GM18868 (cell line): Measurements from ENCODE around the gene JMJD1C.
A peak's percentile ranks its signal among the peaks of the same experiment; 100 is the strongest.
"Not testable (repeated sequence)": the region's sequence is repeated elsewhere in the genome, so short reads cannot be mapped to it uniquely, and the experiment has no call there.

Experiments
- ATAC-seq: cut with Tn5 transposase; IDR thresholded peaks from one replicate; pipeline ENCODE4 v1.9.1; 2021; ENCODE audit warnings: mild to moderate bottlenecking, moderate library complexity; ENCODE audit not compliant: unreplicated experiment

The JMJD1C gene

DNA sequence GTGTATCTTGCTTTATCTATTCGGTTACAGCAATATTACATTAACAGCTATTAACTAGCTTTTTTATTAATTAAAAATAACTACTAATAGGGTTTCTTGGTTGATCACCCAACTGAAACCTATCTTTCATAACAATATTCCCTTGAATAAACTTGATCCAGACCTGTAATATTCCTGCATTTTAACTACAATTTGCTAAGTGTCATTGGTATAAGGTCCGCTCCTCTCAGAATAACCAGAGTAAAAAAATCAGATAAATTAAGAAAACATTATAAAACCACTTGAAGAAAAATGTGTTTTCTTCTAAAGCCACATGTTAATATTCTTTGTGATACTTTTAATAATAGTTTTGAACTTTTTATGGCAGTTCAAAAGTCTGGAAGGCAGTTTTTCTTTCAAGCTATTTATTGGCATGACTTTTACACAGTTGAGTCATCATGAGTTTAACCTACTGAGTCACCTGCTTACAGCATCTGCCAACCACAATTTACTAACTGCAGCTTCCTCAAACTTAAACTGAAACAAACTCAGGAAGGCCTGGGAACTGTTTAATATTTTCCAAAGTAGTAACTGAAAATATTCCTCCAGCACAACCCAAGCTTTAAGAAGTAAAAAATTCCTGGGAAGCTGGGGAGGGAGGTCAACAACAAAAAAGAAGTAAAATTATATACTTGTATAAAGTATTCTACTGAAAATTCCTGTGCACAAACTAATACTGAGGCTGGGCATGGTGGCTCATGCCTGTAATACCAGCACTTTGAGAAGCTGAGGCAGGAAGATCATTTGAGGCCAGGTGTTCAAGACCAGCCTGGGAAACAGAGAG is 229.5 kb downstream of the JMJD1C start:
- ATAC-seq, result peak; percentile 96

DNA sequence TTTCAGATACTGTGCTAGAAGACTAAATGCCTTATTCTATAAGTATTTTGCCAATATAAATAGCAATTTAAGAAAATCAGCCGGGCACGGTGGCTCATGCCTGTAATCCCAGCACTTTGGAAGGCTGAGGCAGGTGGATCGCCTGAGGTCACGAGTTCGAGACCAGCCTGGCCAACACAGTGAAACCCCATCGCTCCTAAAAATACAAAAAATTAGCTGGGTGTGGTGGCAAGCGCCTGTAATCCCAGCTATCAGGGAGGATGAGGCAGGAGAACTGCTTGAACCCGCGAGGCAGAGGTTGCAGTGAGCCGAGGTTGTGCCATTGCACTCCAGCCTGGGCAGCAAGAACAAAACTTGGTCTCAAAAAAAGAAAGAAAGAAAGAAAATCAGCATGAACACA is 230.6 kb downstream of the JMJD1C start:
- not testable (repeated sequence) for ATAC-seq

DNA sequence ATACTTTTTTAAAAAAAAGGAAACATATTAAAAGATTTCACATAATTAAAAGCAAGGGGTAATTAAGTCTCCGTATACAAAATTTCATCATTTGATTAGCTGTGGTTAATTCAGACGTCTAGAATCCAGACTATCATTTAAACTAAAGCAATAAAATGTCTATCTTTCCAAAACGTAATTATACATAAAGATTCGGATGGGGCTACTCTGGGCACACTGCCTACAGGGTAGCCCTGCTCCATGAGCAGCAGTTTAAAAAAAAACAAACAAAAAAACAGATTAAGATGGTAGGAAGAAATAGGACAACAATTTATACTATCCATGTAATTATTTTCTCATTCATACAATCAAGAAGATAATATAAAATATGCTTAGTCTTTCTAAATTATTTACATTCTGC is 236.6 kb downstream of the JMJD1C start:
- no peak for ATAC-seq

DNA sequence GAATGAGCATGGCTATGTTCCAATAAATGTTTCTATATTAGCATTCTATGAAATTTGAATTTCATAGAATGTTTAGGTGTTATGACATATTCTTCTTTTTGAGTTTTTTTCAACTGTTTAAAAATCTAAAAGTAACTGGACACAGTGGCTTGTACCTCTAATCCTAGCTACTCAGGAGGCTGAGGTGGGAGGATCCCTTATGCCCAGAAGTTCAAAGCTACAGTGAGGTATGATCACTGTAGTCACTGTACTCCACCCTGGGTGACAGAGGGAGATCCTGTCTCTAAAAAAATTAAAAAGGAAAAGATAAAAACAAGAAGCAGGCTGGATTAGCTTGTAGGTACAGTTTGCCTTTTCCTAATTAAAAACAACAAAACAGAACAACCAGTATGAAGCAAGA is 237.5 kb downstream of the JMJD1C start:
- no peak for ATAC-seq

DNA sequence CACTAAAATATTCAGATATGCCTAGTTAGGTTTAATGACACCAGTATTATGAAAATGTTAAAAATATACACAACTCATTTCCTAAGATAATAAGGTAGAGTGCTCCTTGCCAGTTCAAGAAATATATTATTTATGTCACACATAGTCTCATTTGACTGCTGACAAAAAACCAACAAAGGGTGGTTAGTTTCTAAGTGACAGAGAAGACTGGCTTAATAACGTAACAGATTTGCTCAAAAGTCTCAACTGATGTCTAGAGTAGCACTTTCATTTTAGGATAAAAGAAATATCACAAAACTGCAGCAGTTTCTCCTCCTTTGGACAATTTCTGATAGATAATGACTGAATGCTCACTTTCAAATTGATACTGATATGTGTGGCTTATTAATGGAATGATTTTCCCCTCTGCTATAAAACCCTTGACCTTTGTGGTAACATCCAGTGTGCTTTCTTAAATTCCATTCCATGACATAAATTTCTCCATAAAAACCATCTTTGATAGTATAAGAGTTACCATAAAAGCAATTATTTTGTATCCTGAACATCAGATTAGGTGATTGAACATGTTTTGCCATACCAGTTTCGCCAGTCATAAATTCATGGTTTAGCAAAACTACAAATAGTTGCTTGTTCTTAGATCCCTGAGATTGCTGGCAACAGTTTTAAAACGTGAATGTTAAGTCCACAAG is 238.4 kb downstream of the JMJD1C start:
- ATAC-seq, result peak; percentile 67

DNA sequence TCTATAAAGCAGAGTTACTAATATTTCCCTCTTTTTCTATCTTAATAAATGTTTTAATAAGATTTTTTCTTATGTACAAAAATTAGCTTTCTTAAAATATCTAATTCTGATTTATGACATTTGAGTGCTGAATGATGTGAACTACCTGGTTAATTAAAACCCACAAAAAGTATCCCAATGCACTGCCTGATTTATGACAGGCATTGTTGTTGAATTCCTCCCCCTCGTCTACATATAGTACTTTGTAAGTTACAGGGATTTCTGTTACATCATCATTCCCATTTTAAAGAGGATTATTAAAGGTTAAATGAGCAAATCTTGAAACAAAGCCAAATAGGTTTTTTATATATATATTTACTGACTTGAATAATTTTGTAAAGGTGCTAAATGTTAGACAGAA is 241.5 kb downstream of the JMJD1C start:
- no peak for ATAC-seq

DNA sequence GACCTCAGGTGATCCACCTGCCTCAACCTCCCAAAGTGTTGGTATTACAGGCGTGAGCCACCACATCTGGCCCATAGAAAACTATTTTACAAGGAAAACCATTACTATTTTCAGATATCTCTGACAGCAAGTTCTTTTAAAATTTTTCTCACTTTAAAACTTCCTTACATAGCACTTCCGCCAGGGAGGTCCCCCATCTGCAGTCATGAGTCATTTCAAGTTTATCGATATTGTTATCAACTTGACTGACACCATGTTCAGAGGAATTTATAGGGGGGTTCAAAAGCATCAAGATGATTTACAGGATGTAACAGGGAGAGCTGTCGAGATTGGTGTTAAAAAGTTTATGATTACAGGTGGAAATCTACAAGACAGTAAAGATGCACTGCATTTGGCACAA is 243.8 kb downstream of the JMJD1C start:
- ATAC-seq, result no peak

DNA sequence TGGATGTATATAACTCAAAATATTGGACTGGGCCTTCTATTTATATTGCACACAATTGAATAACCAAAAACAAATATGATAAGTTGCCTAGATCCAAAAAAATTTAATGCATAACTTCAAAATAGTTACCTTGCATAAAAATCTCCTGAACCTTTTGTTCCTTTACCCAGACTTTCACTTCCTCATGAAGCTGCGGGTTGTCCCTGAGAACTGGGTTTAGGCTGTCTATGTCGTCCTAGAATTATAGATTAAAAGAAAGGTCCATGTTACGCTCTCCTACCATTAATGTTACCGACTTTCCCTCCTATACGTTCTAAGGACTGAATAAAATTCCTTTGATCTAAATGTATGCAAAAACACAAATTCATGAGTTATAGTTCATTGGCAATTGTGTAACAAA is 246.0 kb downstream of the JMJD1C start:
- ATAC-seq, result no peak

DNA sequence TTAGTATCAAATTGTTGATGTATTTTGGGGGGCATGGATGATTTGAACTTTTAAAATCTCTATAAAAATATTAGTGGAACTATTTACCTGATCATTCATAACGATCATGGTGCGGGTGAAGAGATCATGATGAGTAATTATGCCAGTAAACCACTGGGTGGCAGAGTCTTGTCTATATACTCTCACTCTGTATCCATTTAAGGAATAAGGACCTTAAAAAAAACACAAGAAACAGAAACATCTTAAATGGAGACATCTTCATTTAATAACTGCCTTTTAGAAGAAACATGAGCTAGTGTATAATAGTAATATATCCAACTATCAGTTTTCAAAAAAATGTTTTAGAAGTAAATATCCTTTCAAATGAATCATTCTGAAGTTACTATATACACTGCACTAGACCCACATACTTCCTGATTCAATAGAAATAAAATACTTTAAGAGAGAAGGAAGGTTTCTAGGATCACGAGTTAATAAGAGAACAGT is 248.6 kb downstream of the JMJD1C start:
- ATAC-seq, result peak; percentile 91

DNA sequence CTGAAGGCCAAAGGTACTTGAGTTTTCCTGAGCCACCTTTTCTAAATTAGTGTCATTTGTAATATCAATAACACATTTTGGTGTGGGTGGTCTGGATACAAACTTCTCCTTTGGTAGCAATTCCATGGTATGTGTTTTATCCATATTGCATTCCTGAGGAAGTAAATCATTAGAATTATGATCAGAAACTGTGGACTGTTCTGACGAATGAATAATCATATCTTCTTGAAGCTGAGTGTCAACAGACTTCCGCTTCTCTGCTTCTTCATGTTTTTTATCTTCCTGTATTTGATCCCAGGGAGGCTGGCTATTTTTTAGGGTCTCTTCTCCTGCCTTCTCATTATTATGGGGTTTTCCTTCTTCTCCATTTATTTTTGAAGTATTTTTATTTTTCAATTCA is 251.2 kb downstream of the JMJD1C start:
- no peak for ATAC-seq

DNA sequence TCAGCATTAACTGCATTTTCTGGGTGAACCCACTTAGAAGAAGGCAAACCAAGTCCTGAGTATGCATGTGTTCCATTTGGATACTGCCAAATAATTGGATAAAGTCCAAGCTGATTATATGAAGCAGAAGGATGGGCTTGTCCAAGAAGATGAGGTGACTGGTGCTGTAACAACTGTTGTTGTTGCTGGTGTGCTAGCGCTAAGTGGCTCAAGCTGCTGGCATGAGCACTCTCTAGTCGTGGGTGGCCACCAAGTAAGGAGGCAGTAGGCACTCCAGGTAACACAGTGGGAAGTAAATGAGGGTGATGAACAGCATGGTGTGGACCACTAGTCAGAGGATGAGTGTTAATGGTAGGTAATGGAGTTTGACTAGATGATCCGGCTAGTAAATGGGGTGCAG is 252.3 kb downstream of the JMJD1C start:
- no peak for ATAC-seq

DNA sequence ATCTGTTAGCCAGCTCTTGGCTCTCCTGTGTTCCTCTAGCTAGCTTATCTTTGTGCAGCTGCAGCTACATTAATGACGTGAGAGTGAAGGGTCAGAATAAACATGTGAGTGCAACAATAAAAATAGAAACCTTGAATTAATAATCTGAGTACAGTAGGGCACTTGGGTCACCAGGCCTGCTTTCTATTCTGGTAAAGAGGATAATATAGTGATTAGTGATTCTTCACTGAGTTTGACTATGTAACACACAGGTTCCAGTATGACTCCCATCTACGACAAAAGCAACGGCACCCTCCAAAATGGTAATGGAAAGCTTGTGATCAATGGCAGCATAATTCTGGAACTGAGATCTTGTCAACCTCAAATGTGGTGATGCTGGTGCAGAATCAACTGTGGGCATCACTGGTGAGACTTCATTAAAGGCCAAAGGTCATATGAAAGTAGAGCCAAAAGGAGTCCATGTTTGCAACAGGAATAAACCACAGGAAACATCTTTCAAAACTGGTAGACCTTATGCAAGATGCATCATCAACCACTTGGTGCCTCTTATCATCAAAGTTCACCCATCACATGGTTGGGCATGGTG is 255.1 kb downstream of the JMJD1C start:
- ATAC-seq, result peak; percentile 63

DNA sequence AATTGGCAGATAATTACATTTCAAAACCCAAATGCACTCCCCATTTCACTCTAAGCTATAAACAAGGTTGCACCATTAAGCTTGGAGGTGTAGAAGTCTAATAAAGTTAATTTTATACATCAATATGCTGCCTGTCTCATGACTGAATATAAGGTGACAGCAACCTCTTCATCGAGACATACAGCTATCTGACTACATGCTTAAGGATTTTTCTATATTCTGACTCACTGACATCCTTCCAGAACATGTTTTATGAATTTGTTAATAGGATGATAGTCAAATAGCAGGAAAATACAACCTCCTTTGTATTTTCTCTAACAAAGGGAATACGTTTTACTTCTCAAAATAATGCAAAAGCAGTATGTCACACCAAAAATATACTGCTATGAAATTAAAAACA is 256.1 kb downstream of the JMJD1C start:
- ATAC-seq, result no peak

DNA sequence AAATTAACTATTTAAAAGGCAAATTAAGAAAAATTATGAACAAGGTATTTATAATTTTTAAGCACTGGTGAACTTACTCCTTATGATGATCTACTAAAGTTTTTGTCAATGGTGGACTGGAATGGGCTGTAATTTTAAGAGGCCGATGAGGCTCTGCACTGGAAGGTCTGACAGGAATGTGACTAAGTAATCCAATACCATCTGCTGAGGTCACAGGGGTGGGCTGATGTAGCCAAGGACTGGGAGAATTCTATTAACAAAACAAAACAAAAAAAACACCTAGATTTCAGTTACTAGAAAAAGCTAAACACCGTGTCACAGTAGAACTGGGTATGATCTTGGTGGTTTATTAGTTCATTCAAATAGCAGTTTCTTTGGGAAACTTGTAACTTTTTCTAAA is 256.8 kb downstream of the JMJD1C start:
- ATAC-seq, result no peak

DNA sequence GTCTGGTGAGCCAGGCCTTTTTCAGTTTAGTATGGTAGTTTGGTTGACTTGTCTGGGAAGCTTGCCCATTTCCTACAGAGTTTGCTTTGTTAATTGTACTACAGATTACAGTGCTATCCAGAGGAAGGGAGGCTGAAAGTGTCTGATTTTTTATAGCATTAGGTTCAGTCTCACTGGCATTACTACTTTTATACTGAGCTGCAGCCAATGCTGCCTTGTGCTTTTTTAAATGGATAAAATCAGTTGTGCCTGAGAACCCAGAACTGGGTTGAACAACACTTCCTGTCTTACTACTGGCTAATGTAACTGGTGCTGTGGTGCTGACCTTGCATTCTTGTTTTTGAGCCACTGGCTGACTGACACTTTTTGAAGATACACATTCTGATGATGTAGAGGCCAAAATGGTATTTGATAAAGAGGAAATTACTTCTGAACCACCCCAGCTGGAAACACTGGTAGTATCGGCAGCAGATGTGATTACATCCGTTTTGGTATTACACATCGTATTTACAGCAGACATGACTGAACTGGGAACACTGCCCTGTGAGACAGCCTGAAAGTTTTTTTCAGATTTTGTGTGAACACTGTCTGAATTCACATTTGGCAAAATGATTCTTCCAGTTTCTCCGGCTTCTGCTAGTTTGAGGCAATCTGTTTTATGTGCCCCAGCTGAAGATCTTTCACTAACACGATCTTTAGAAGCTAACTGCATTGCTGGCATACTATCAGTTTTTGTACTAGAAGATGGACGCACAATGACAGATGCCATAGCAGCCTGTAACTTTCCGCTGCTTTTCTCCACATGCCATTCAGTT is 258.6 kb downstream of the JMJD1C start:
- peak; percentile 34 for ATAC-seq

DNA sequence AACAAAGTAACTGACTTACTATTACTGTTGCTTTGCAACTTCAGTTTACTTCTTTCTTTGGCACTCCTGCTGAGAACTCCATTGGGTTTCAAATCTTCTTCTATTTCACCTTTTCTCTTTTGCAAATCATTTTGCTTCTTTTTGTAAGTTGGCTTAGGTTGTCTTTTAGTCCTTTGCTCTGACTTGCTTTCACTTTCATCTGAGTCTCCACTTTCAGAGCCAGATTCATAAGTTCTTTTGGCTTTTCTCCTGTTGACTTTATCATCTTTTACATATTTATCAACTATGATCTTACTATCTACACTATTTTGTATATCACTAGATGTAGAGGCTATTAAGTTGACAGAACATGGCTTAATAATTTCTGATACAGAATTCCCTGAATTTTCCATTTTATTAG is 259.2 kb downstream of the JMJD1C start:
- ATAC-seq, result no peak

DNA sequence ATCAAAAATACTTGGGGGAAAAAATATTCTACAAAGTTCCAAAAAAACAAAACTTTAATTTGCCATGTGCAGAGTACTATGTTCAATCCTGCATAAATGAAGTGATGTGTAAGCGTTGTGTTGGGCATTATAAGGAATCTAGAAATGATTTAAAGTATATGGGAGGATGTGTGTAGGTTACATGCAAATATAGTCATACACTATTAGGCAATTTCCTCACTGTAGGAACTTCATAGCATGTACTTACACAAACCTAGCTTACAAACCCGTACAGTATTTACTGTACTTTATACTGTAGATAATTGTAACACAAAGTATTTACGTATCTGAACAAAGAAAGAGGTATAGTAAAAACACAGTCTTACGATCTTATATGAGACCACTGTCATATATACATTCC is 260.4 kb downstream of the JMJD1C start:
- no peak for ATAC-seq

DNA sequence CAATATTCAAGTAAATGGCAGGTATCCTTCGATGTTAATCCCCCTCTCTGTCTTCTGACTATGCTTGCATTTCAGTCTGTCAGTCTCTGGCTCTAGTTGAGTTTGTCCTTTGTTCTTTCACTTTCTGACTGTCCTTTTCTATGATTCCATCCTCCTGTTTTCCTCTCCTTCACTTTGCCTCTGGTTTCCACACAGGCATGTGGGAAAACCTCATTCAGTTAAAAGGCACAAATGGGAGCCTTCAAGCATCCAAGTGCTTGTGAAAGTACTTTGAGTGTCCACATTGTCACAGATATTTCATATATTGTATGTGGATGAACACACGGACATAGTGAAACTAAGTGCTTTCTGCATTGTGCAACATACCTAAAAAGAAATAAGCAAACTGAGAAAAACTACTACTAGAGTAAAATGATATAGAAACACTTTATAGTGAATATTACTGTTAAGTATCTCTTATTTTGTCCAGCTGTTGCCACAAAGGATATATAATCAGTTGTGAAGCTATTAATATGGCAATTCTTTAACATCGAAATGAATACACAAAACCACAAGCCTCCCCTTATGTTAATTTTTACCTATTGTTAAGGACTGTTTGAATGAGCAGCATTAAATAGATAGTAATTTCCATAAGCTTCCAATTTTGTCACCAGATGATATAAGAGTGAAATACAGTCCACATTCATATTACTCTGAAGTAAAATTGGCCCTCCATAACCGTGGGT is 260.9 kb downstream of the JMJD1C start:
- ATAC-seq, result no peak

DNA sequence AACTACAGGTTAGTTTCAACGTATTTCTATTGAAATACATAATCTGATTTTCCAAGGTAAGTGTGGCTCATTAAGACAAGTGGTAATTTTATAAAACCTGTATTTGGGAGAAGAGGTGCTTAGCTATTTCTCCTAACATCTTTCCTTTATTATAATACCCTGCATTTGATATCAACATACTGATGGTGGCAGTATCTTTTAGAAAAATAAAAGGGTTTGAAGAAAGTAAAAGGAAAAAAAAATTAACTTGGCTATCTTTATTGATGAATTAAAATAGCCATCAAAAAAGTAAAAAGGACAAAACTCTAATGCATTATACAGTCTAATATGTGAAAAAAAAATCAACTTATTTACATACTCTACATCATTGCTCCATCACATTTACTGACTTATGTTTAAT is 264.7 kb downstream of the JMJD1C start:
- no peak for ATAC-seq

DNA sequence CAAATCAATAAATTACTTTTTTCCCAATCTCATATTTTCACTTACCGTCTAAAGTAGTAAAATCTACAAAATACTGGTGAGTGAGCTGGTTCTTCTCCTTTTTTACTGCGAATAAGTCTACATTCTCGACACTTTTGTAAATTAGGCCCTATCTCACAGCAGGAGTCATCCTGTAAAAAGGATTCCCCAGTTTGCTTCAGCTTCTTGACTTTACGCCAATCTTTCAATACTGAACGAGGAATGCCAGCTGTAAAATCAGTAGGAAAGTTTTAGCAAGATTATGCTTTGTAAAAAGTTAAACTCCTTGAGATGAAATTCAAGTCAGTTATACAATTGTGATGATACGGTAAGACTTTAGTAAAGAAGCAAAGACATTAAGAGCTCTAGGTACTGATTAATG is 265.3 kb downstream of the JMJD1C start:
- no peak for ATAC-seq
